Stimulated activated naive CD8-positive, alpha-beta T cell treated with anti-CD3 and anti-CD28 coated beads, Interleukin-15, Interleukin-2, amounts not matched to agents 100 U/mL and 50 U/mL, for 24 hours (primary cell): ENCODE results near the gene HOMER3.
A peak's percentile ranks its signal among the peaks of the same experiment; 100 is the strongest.

Experiments used
- ATAC-seq: fragments of 150-1000 bp; cut with Tn5 transposase; one replicate; pipeline ENCODE4 v1.10.0; 2021
- DNase-seq: peaks from one replicate; pipeline ENCODE4 v3.0.0; 2021

HOMER3 gene

GRCh38 chr19:18900700-18901481, 40.1 kb downstream of the HOMER3 start:
- ATAC-seq (no peak), DNase-seq (no peak)

GRCh38 chr19:18899624-18900560, 41.1 kb downstream of the HOMER3 start:
- DNase-seq (no peak), ATAC-seq (no peak)

- DNase-seq (no peak), ATAC-seq (no peak)
These were observed 42.2 kb downstream of the HOMER3 start for GRCh38 chr19:18898607-18899408.

GRCh38 chr19:18898081-18898606, 42.9 kb downstream of the HOMER3 start:
- DNase-seq (no peak), ATAC-seq (no peak)

GRCh38 chr19:18897094-18898029, 43.7 kb downstream of the HOMER3 start:
- DNase-seq (no peak), ATAC-seq (no peak)

GRCh38 chr19:18896421-18896841, 44.6 kb downstream of the HOMER3 start:
- no peak for DNase-seq
- ATAC-seq = no peak

- no peak for DNase-seq
- ATAC-seq = no peak
These were observed 45.1 kb downstream of the HOMER3 start, which contains the start of gene CERS1 for GRCh38 chr19:18895824-18896341. Gene CERS1, minus strand, starts transcription at chr19:18896158. Its CDS starts 86 bp downstream, at chr19:18896072.

- no peak for ATAC-seq
These were observed 45.8 kb downstream of the HOMER3 start for GRCh38 chr19:18895038-18895823.

GRCh38 chr19:18894254-18895037, 46.6 kb downstream of the HOMER3 start:
- DNase-seq (no peak), ATAC-seq (no peak)

More at GRCh38 chr19:18895038-18895823, 45.8 kb downstream of the HOMER3 start:
- no peak for DNase-seq

GRCh38 chr19:18893587-18894253, 47.3 kb downstream of the HOMER3 start:
- no peak for DNase-seq
- no peak for ATAC-seq

- ATAC-seq = no peak
These were observed 50.9 kb downstream of the HOMER3 start for GRCh38 chr19:18889949-18890745.

GRCh38 chr19:18886972-18887371, 54.0 kb downstream of the HOMER3 start:
- DNase-seq (no peak), ATAC-seq (no peak)

More at GRCh38 chr19:18889949-18890745, 50.9 kb downstream of the HOMER3 start:
- no peak for DNase-seq

- no peak for ATAC-seq
- DNase-seq = no peak
These were observed 57.3 kb downstream of the HOMER3 start for GRCh38 chr19:18883526-18884304.

GRCh38 chr19:18881491-18881890, 59.5 kb downstream of the HOMER3 start:
- no peak for DNase-seq
- ATAC-seq = no peak

GRCh38 chr19:18879579-18880373, 61.2 kb downstream of the HOMER3 start:
- DNase-seq (peak; percentile 47), ATAC-seq (peak; percentile 40)
